ENCODE results near the gene HOXA2. TPM values are rescaled to one million over a fixed set of nuclear protein-coding genes. Genes with fewer than 3 reads are reported as not detected.

HOXA2 gene
- total and polyA plus RNA-seq, 2 of the 13 experiments (the other 11 are each of a cell fraction or from before 2014, with no cell fraction given) = 0.22 to 0.29 TPM

GRCh38 chr7:27088002-27088922 lies 14.2 kb downstream of the HOXA2 start:
- H3K27me3 ChIP-seq (ENCODE audit: control insufficient read depth in 1 of 2, insufficient read depth in 2 of 2, low read length in 2 of 2) = peaks cover 2 to 19% of the 10 kb centered on the region in 2 experiments; a peak in 2 of 5 replicates
- H2AFZ ChIP-seq (ENCODE audit: low read length) = no peak overlapping the region
- DNase-seq (ENCODE audit: low spot score) (no peak), ATAC-seq (no peak), FAIRE-seq (no peak)
- POLR2A ChIA-PET = no interaction called here
- no peaks in the 10 kb centered on the region for H3K79me2 ChIP-seq (ENCODE audit: insufficient read depth, low read length)
- no TSS peak for BruUV-seq (replicated peaks)
- H3K27ac ChIP-seq (ENCODE audit: extremely low read length, insufficient read depth, low read length) = no peak overlapping the region
- intact Hi-C loops (cut with micrococcal nuclease; ENCODE audit: unreplicated experiment) (no loop called here), in situ Hi-C loops (cut with HindIII; ENCODE audit: extremely low pct_ligation_motif_present, low pct_unique_long_range_greater_than_20kb) (no loop called here)
- WGBS (ENCODE audit: low lambda C conversion rate) = 85% methylated on average over 67 of the region's 68 CpGs
- H4K20me1 ChIP-seq (ENCODE audit: insufficient read depth, low read length) = no peaks in the 10 kb centered on the region
- no peak overlapping the region for H3K4me3 ChIP-seq (replicated peaks in 1 of 3; ENCODE audit: insufficient read depth in 1 of 3, low read depth in 2 of 3, low read length in 3 of 3)
- no peaks in the 10 kb centered on the region for H3K9me3 ChIP-seq (ENCODE audit: low read length)
- no peak for TF ChIP-seq ZSCAN31 (CRISPR knock-in tag; IDR thresholded peaks at IDR 0.05; ENCODE audit: low read depth)
- TF ChIP-seq GLI4 (CRISPR knock-in tag; IDR thresholded peaks at IDR 0.05; ENCODE audit: borderline replicate concordance) = no peak
- no peak for TF ChIP-seq SIX1 (CRISPR knock-in tag; IDR thresholded peaks at IDR 0.05; ENCODE audit: borderline replicate concordance)
- no peak for TF ChIP-seq GLMP (CRISPR knock-in tag; IDR thresholded peaks at IDR 0.05; ENCODE audit: borderline replicate concordance)
- no peak for TF ChIP-seq THAP8 (CRISPR knock-in tag; IDR thresholded peaks at IDR 0.05; ENCODE audit: borderline replicate concordance)
- no peak for TF ChIP-seq ZNF619 (CRISPR knock-in tag; IDR thresholded peaks at IDR 0.05)
- TF ChIP-seq HMG20A (CRISPR knock-in tag; IDR thresholded peaks at IDR 0.05; ENCODE audit: borderline replicate concordance) = no peak
- no peaks in the 10 kb centered on the region for H3K36me3 ChIP-seq (replicated peaks in 1 of 2; ENCODE audit: control insufficient read depth in 1 of 2, insufficient read depth in 2 of 2, low read length in 2 of 2)
- peaks cover 22% of the 10 kb centered on the region for H3K4me1 ChIP-seq (ENCODE audit: insufficient read depth, low read length)
- CTCF ChIA-PET (ENCODE audit: low intra/inter-chr PET ratio, low total read pairs) = no interaction called here
- H3K9ac ChIP-seq (ENCODE audit: insufficient read depth, low read depth, low read length) = no peak overlapping the region
- no peak overlapping the region for H3K4me2 ChIP-seq (ENCODE audit: low read depth, low read length)

Data from HepG2 (cell line).